ENCODE results near the gene LRIG1.

The LRIG1 gene

DNA sequence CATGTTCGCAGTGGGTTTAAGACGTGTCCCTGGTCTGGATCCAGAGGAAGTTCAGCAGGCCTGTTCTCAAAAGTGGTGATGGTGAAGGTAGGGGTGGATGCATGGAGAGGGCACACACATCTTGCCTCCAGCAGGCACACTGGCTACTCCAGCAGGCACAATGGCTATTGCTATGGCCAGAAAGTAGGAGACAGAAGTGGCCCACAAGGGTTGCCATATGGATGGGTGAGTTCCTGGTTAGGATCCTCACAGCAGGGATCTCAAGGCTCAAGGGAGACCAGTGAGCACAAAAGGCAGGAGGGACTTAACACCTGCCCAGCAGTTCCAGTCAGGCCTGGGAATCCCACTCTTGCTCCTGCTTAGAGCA lies 107.9 kb downstream of the LRIG1 start:
- TF ChIP-seq, protein P1, sequence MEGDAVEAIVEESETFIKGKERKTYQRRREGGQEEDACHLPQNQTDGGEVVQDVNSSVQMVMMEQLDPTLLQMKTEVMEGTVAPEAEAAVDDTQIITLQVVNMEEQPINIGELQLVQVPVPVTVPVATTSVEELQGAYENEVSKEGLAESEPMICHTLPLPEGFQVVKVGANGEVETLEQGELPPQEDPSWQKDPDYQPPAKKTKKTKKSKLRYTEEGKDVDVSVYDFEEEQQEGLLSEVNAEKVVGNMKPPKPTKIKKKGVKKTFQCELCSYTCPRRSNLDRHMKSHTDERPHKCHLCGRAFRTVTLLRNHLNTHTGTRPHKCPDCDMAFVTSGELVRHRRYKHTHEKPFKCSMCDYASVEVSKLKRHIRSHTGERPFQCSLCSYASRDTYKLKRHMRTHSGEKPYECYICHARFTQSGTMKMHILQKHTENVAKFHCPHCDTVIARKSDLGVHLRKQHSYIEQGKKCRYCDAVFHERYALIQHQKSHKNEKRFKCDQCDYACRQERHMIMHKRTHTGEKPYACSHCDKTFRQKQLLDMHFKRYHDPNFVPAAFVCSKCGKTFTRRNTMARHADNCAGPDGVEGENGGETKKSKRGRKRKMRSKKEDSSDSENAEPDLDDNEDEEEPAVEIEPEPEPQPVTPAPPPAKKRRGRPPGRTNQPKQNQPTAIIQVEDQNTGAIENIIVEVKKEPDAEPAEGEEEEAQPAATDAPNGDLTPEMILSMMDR (conservative IDR thresholded peaks at IDR 0.05; ENCODE audit: low read length): no peak
- DNase-seq (ENCODE audit: low read depth): no peak
- H3K4me3 ChIP-seq (ENCODE audit: low read length): no peak overlapping the region

DNA sequence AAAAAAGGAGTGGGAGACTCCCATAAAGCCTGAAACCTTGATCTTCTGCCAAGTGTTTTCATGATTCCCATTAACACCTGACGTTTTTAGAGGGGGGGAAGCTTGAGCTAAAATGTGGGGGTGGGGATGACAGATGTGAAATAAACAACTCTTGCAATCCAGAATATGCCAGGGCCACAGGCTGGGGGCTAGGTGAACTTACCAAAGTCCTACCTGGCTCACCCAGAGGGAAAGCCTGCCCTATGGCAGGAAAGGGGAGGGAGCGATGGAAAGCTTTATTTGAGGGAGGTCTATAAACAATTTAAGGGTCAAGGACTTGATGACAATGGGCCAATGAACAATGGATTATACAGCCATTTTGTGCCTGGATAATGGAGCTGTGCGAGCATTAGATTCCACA lies 108.3 kb downstream of the LRIG1 start:
- TF ChIP-seq, protein P1 (conservative IDR thresholded peaks at IDR 0.05; ENCODE audit: low read length): no peak
- no peak overlapping the region for H3K4me3 ChIP-seq (ENCODE audit: low read length)

DNA sequence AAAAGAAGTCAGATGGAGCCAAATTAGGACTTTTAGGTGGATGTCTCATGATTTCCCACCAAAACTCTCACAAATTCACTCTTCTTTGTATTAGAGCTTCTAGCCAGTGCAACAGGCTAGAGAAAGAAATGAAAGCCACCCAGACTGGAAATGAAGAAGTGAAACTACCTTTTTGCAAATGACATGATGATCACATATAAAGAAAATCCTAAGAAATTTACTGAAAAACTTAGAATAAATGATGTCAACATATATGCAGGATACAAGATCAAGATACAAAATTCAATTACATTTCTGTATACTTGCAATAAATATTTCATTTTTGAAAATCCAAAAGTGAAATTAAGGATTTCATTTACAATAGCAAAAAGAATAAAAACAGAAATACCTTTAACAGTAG lies 110.8 kb downstream of the LRIG1 start:
- no peak for DNase-seq (ENCODE audit: low read depth)
- TF ChIP-seq, protein P1 (conservative IDR thresholded peaks at IDR 0.05; ENCODE audit: low read length): no peak

More for the DNA sequence above, 108.3 kb downstream of the LRIG1 start:
- no peak for DNase-seq (ENCODE audit: low read depth)

DNA sequence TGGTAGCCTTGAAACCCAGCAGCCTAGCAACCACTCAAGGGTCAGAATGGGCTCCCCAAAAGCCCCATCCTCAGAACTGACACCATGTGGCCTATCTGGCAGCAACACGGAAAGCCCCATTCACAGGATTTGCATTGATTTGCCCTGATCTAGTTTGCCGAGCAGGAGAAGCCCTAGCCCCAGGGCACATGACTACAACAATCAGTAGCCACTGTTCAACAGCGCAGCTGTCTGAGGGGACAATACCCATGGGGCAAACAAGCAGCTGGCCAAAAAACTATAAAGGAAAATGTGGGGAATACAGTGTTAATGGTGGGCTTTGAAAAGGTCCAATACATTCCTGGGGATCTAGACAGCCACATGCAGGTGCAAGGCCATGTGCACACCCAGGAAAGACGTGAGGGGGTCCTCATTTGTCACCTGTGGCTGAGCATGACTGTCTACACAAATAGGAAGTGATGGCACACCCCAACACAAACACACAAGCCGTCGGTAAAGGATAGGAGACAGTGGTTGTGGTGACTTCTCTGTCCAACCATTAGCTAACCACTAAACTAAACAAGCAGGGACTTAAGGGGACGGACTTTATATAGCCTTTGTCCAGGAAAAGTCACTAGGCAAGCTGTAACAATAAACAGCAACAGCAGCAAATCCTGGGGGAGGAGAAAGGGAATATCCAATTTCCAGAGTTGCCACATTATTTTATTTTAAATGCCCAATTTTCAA lies 113.7 kb downstream of the LRIG1 start:
- no peak for DNase-seq (ENCODE audit: low read depth)
- H3K4me3 ChIP-seq (ENCODE audit: low read length): no peak overlapping the region
- TF ChIP-seq, protein P1 (conservative IDR thresholded peaks at IDR 0.05; ENCODE audit: low read length): no peak

More for the DNA sequence above, 110.8 kb downstream of the LRIG1 start:
- no peak overlapping the region for H3K4me3 ChIP-seq (ENCODE audit: low read length)

DNA sequence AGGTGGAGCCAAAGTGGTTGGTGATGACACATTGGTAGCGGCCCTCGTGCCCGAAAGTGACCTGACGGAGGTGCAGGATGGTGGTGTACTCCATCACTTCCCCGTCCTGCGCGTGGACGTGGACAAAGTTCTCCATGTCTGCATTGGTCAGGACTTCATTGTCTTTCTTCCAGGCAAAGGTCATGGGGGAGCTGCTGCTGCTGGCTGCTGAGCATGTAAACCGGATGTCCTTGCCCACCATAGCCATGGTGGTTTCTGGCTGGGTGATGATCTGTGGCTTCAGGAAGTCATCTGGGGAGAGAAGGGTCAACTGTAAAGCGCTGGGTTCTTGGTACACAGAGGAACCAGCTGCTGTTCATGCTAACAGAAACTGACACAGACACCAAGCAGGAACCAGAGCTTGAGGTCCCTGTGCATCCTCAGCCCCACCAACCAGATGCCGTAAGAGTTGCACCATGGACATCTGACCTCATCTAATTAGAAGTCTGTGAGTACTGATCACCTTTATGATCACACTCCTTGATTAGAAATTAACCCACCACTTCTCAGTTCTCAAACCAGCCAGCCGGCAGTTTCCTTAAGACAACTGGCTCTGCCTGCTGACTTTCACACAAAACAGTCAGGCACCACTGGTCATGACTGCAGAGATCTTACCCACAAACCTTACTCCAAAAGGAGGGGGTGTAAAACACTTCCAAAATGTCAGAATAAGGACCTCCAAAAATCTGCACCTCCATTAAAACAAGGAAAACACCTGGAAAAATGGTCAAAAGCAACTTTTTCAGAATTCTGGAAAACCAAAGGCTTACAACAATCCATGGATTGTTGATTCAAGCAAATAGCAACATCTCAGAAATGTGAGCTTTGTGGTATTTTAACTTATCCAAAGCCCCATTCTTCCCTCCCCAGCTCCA lies 114.6 kb downstream of the LRIG1 start:
- no peak for DNase-seq (ENCODE audit: low read depth)
- TF ChIP-seq, protein P1 (conservative IDR thresholded peaks at IDR 0.05; ENCODE audit: low read length): no peak
- H3K4me3 ChIP-seq (ENCODE audit: low read length): no peak overlapping the region

DNA sequence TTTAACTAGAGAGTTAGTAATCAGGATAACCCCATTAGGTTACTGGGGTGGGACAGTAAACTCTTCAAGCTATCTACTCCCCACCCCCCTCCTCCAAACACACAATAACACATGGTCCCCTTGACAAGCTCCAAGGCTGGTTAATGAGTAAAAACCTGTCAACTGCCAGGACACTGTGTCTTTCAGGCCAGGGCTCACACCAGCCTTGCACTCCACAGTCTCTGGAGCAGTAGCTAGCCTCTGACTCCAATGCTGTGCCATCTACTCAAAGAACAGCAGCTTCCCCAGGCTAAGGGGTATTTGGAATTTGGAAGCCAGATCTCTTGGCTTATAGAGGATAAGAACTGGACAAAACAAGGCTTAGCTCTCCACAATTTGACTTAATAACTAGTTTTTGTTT lies 115.8 kb downstream of the LRIG1 start:
- no peak for DNase-seq (ENCODE audit: low read depth)
- TF ChIP-seq, protein P1 (conservative IDR thresholded peaks at IDR 0.05; ENCODE audit: low read length): no peak
- no peak overlapping the region for H3K4me3 ChIP-seq (ENCODE audit: low read length)
